Body of pancreas (tissue), 4 donors: ENCODE data around the gene CALHM4. TPM values are rescaled to one million over a fixed set of nuclear protein-coding genes. Genes with fewer than 3 reads are reported as not detected.
"Not testable (repeated sequence)": the region's sequence is repeated elsewhere in the genome, so short reads cannot be mapped to it uniquely, and the experiment has no call there.

Source experiments
- ATAC-seq: fragments of 150-250 bp; one replicate; pipeline ENCODE4 v1.9.1; 2016
- DNase-seq, 4 donors: peaks; one replicate each; pipeline ENCODE4 v3.0.0-alpha.2; 2019
- H3K27ac ChIP-seq, 4 donors: fragments of 200-600 bp; sonication (generic); 1 replicate in 3 of 4; 2 replicates in 1 of 4; pipeline versions ENCODE4 v1.5.1 to v1.6.1; 2016 to 2019; ENCODE audit warnings: mild to moderate bottlenecking in 1 of 4, mixed read lengths in 1 of 4, moderate library complexity in 1 of 4
- H3K27me3 ChIP-seq, 2 donors: fragments of 200-600 bp; sonication (generic); one replicate each; pipeline ENCODE4 v1.6.0; 2016; ENCODE audit warnings: mild to moderate bottlenecking in 1 of 2
- H3K36me3 ChIP-seq, 2 donors: fragments of 200-600 bp; sonication (generic); replicated peaks in 1 of 2; 2 replicates each; pipeline ENCODE4 v1.5.1; 2016; ENCODE audit warnings: low read depth in 2 of 2; ENCODE audit not compliant: insufficient read depth in 1 of 2
- H3K4me1 ChIP-seq: fragments of 200-600 bp; sonication (generic); one replicate; pipeline ENCODE4 v1.6.0; 2016
- H3K4me3 ChIP-seq, 2 donors: fragments of 200-600 bp; sonication (generic); 1 replicate in 1 of 2; 2 replicates in 1 of 2; pipeline ENCODE4 v1.5.1; 2016 to 2019
- H3K9me3 ChIP-seq, 3 donors: fragments of 200-600 bp; sonication (generic); 1 replicate in 2 of 3; 2 replicates in 1 of 3; pipeline ENCODE4 v1.5.1; 2016
- CTCF ChIP-seq, 7 experiments: fragments of 450-650 bp in 4 of 7; fragments of 200-600 bp in 3 of 7; sonication (generic) in 3 of 7; IDR thresholded peaks; one replicate each; pipeline ENCODE4 v1.5.1; 2016 to 2019; ENCODE audit warnings: antibody characterized with exemption in 7 of 7
- POLR2A ChIP-seq, 3 donors: fragments of 450-650 bp; IDR thresholded peaks; one replicate each; pipeline ENCODE4 v1.6.1; 2016; ENCODE audit warnings: antibody characterized with exemption in 3 of 3, mild to moderate bottlenecking in 2 of 3
- WGBS, 2 donors: methylation state at CpG; one replicate each; pipeline ENCODE4 v1.1.5; 2017; 5-methylcytosine and 5-hydroxymethylcytosine counted together
- intact Hi-C: fragments of 100-400 bp; cut with DNase I; formaldehyde crosslinking; loops from one replicate; pipeline ENCODE4 v1.15.1; 2023
- total RNA-seq, 2 donors: library from RNA; depleted of rRNA; stranded (reverse); fragments of >200 nt; gene quantifications; one replicate each; pipeline ENCODE4 v1.1.0, GENCODE V29; 2016

CALHM4 gene
- total RNA-seq, 2 donors from 2014 or later: not detected

GRCh38 chr6:116586276-116586675 is 32.7 kb downstream of the CALHM4 start:
- no peaks in the 10 kb centered on the region for H3K9me3 ChIP-seq
- no peak for ATAC-seq
- no peak for TF ChIP-seq CTCF (IDR thresholded peaks at IDR 0.05)
- TF ChIP-seq POLR2A (IDR thresholded peaks at IDR 0.05): no peak
- DNase-seq: no peak
- H3K4me3 ChIP-seq: no peak overlapping the region
- intact Hi-C loops: no loop called here
- no peaks in the 10 kb centered on the region for H3K4me1 ChIP-seq
- H3K36me3 ChIP-seq: peaks cover 11 to 24% of the 10 kb centered on the region in 2 donors
- H3K27me3 ChIP-seq: no peaks in the 10 kb centered on the region
- H3K27ac ChIP-seq: no peak overlapping the region

DNA sequence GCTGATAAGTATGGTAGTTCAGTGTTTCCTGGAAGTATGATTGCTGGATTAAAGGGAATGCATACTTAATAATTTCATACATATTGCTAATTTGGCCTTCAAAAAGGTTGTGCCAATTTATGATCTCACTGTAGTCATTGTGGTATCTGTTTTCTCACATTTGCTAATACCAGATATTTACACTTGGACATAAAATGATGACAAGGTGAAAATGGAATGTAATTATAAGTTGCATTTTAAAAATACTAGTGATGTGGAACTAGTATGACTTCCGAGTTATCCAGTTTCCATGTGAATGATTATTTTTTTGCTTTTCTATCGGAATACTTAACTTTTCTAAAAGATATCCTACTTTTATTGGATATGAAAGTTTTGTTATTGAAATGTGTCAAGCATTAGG is 33.2 kb downstream of the CALHM4 start:
- H3K27me3 ChIP-seq: no peaks in the 10 kb centered on the region
- no peak overlapping the region for H3K4me3 ChIP-seq
- no peak for DNase-seq
- intact Hi-C loops: no loop called here
- peaks cover 16 to 28% of the 10 kb centered on the region in 2 donors for H3K36me3 ChIP-seq
- no peaks in the 10 kb centered on the region for H3K4me1 ChIP-seq
- H3K27ac ChIP-seq: no peak overlapping the region
- 88 to 94% methylated on average over 2 of the region's 2 CpGs for WGBS, 2 donors
- TF ChIP-seq CTCF (IDR thresholded peaks at IDR 0.05) (no peak), POLR2A (IDR thresholded peaks at IDR 0.05) (no peak)
- no peaks in the 10 kb centered on the region for H3K9me3 ChIP-seq
- no peak for ATAC-seq

DNA sequence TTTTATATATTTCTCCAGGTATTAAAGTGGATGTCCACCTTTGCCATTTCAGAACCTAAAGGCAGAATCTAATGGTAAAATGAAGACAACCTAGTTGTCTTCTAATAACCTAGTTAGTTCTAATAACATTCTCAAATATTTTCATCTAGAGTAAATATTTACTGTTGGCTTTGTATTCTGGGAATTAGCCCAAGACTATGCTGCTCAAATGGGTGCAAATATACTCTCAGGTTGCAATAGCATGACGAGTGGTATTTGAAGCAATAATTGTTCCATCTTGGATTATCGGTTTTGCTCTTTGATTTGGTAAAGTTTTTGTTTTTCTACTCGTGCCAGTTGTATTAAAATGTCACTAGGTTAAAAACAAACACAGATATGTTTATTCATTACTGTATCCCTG is 41.7 kb downstream of the CALHM4 start:
- Histone ChIP-seq H3K9me3 (no peaks in the 10 kb centered on the region), H3K36me3 (peaks cover 15 to 22% of the 10 kb centered on the region in 2 donors), H3K27ac (no peak overlapping the region), H3K4me1 (peaks cover 8% of the 10 kb centered on the region), H3K4me3 (no peak overlapping the region), H3K27me3 (no peaks in the 10 kb centered on the region)
- no peak for TF ChIP-seq CTCF (IDR thresholded peaks at IDR 0.05)
- TF ChIP-seq POLR2A (IDR thresholded peaks at IDR 0.05): no peak
- WGBS, 2 donors: 38 to 53% methylated on average over 3 of the region's 3 CpGs
- no peak for DNase-seq
- intact Hi-C loops: no loop called here
- no peak for ATAC-seq

- intact Hi-C loops: no loop called here
- peaks cover 0 to 11% of the 10 kb centered on the region in 2 donors for H3K36me3 ChIP-seq
- ATAC-seq: no peak
- H3K9me3 ChIP-seq: no peaks in the 10 kb centered on the region
- peaks cover 8% of the 10 kb centered on the region for H3K4me1 ChIP-seq
- H3K27ac ChIP-seq: no peak overlapping the region
- DNase-seq: no peak
- WGBS, 2 donors: 78 to 82% methylated on average over 4 of the region's 4 CpGs
- TF ChIP-seq CTCF (IDR thresholded peaks at IDR 0.05) (no peak), POLR2A (IDR thresholded peaks at IDR 0.05) (no peak)
- no peak overlapping the region for H3K4me3 ChIP-seq
- H3K27me3 ChIP-seq: no peaks in the 10 kb centered on the region
These were observed 43.3 kb downstream of the CALHM4 start for GRCh38 chr6:116596815-116597214.

- H3K4me3 ChIP-seq, ATAC-seq, H3K27ac ChIP-seq, H3K27me3 ChIP-seq, H3K4me1 ChIP-seq, H3K36me3 ChIP-seq, intact Hi-C loops, H3K9me3 ChIP-seq, DNase-seq: not testable (repeated sequence)
- 93 to 96% methylated on average over 3 of the region's 3 CpGs for WGBS, 2 donors
These were observed 50.4 kb downstream of the CALHM4 start for GRCh38 chr6:116603916-116604315.

- H3K9me3 ChIP-seq, H3K27me3 ChIP-seq, DNase-seq, H3K27ac ChIP-seq, intact Hi-C loops, H3K4me1 ChIP-seq, H3K36me3 ChIP-seq, ATAC-seq, H3K4me3 ChIP-seq: not testable (repeated sequence)
- 85 to 90% methylated on average over 3 of the region's 3 CpGs for WGBS, 2 donors
These were observed 51.3 kb downstream of the CALHM4 start for GRCh38 chr6:116604868-116605267.
